H9 (cell line): ENCODE results near the gene GET3. TPM values are rescaled to one million over a fixed set of nuclear protein-coding genes. Genes with fewer than 3 reads are reported as not detected.
A peak's percentile ranks its signal among the peaks of the same experiment; 100 is the strongest.

ENCODE experiments used
- DNase-seq: peaks from one replicate; pipeline ENCODE4 v3.0.0-alpha.2; 2017
- H2AFZ ChIP-seq: one replicate; pipeline ENCODE4 v1.6.1; 2013; ENCODE audit warnings: mild to moderate bottlenecking, low read length, control low read depth, moderate library complexity
- H2AK5ac ChIP-seq: 2 replicates; pipeline ENCODE4 v1.6.1; 2013; ENCODE audit warnings: low read length, control low read depth, mixed read lengths; ENCODE audit not compliant: insufficient read length
- H2BK120ac ChIP-seq: one replicate; pipeline ENCODE4 v1.6.1; 2013; ENCODE audit warnings: low read depth, mild to moderate bottlenecking, low read length, control low read depth, inconsistent platforms; ENCODE audit not compliant: poor library complexity, severe bottlenecking
- H2BK12ac ChIP-seq: 2 replicates; pipeline ENCODE4 v1.6.1; 2013; ENCODE audit warnings: low read length, control low read depth, mixed read lengths, low read depth; ENCODE audit not compliant: insufficient read length
- H2BK15ac ChIP-seq: 2 replicates; pipeline ENCODE4 v1.6.1; 2013; ENCODE audit warnings: low read depth, low read length, control low read depth
- H2BK20ac ChIP-seq: one replicate; pipeline ENCODE4 v1.6.1; 2013; ENCODE audit warnings: low read depth, mild to moderate bottlenecking, low read length, control low read depth, inconsistent platforms; ENCODE audit not compliant: poor library complexity, severe bottlenecking
- H2BK5ac ChIP-seq: 2 replicates; pipeline ENCODE4 v1.6.1; 2013; ENCODE audit warnings: low read length, control low read depth, mixed read lengths; ENCODE audit not compliant: insufficient read length
- H3K14ac ChIP-seq: 2 replicates; pipeline ENCODE4 v1.6.1; 2013; ENCODE audit warnings: low read length, control low read depth; ENCODE audit not compliant: insufficient read depth
- H3K18ac ChIP-seq: 2 replicates; pipeline ENCODE4 v1.6.1; 2013; ENCODE audit warnings: low read depth, mild to moderate bottlenecking, mixed read lengths, low read length, control low read depth; ENCODE audit not compliant: insufficient read length
- H3K23ac ChIP-seq: 2 replicates; pipeline ENCODE4 v1.6.1; 2013; ENCODE audit warnings: low read length, control low read depth, mixed read lengths, low read depth; ENCODE audit not compliant: insufficient read length
- H3K23me2 ChIP-seq: 2 replicates; pipeline ENCODE4 v1.6.1; 2013; ENCODE audit warnings: low read depth, mild to moderate bottlenecking, mixed read lengths, low read length, control low read depth; ENCODE audit not compliant: insufficient read length, poor library complexity, severe bottlenecking
- H3K27ac ChIP-seq: 2 replicates; pipeline ENCODE4 v1.5.1; 2013; ENCODE audit warnings: low read length, control low read depth, mixed read lengths, low read depth; ENCODE audit not compliant: insufficient read length
- H3K27me3 ChIP-seq: 2 replicates; pipeline ENCODE4 v1.6.1; 2013; ENCODE audit warnings: low read length, control low read depth, inconsistent platforms; ENCODE audit not compliant: insufficient read depth
- H3K4ac ChIP-seq: 2 replicates; pipeline ENCODE4 v1.6.1; 2013; ENCODE audit warnings: low read depth, mild to moderate bottlenecking, control low read depth, inconsistent platforms, low read length, moderate library complexity
- H3K4me1 ChIP-seq: 2 replicates; pipeline ENCODE4 v1.6.1; 2013; ENCODE audit warnings: low read length, control low read depth, inconsistent platforms; ENCODE audit not compliant: insufficient read depth
- H3K4me2 ChIP-seq: 2 replicates; pipeline ENCODE4 v1.6.1; 2013; ENCODE audit warnings: low read length, control low read depth, mixed read lengths; ENCODE audit not compliant: insufficient read length, insufficient read depth
- H3K56ac ChIP-seq: 2 replicates; pipeline ENCODE4 v1.6.1; 2013; ENCODE audit warnings: low read depth, mild to moderate bottlenecking, mixed read lengths, low read length, control low read depth; ENCODE audit not compliant: insufficient read length
- H3K79me1 ChIP-seq: 2 replicates; pipeline ENCODE4 v1.6.1; 2013; ENCODE audit warnings: low read depth, mild to moderate bottlenecking, moderate library complexity, low read length, control low read depth, inconsistent platforms; ENCODE audit not compliant: insufficient read depth, poor library complexity, severe bottlenecking
- H3K79me2 ChIP-seq: 2 replicates; pipeline ENCODE4 v1.6.1; 2013; ENCODE audit warnings: low read length, control low read depth, inconsistent platforms; ENCODE audit not compliant: insufficient read depth
- H3K9ac ChIP-seq: 2 replicates; pipeline ENCODE4 v1.6.1; 2013; ENCODE audit warnings: low read length, control low read depth, mixed read lengths; ENCODE audit not compliant: insufficient read length; ENCODE audit errors: extremely low read depth
- H3K9me3 ChIP-seq: one replicate; pipeline ENCODE4 v1.6.1; 2013; ENCODE audit warnings: low read depth, low read length, inconsistent platforms; ENCODE audit not compliant: control insufficient read depth
- H3T11ph ChIP-seq: one replicate; pipeline ENCODE4 v1.6.1; 2013; ENCODE audit warnings: mild to moderate bottlenecking, low read length, control low read depth, inconsistent platforms
- H4K20me1 ChIP-seq: one replicate; pipeline ENCODE4 v1.6.1; 2013; ENCODE audit not compliant: control insufficient read depth, insufficient read length, insufficient read depth
- H4K5ac ChIP-seq: 2 replicates; pipeline ENCODE4 v1.6.1; 2013; ENCODE audit warnings: low read depth, mild to moderate bottlenecking, mixed read lengths, low read length, control low read depth; ENCODE audit not compliant: insufficient read length
- H4K8ac ChIP-seq: replicated peaks from 2 replicates; pipeline ENCODE4 v1.6.1; 2013; ENCODE audit warnings: low read length, control low read depth, mixed read lengths, low read depth; ENCODE audit not compliant: insufficient read length
- H4K91ac ChIP-seq: 2 replicates; pipeline ENCODE4 v1.6.1; 2013; ENCODE audit warnings: low read depth, mild to moderate bottlenecking, moderate library complexity, mixed read lengths, low read length, control low read depth; ENCODE audit not compliant: insufficient read length
- H3K27ac Mint-ChIP-seq, 3 experiments: 2 replicates in 2 of 3; 3 replicates in 1 of 3; pipeline ENCODE4 v1.8.0; 2020 to 2021; ENCODE audit warnings: mixed read lengths in 3 of 3, mild to moderate bottlenecking in 1 of 3, moderate library complexity in 1 of 3
- H3K27me3 Mint-ChIP-seq: 2 replicates; pipeline ENCODE4 v1.8.0; 2021; ENCODE audit warnings: low read depth, mild to moderate bottlenecking, moderate library complexity, mixed read lengths
- H3K36me3 Mint-ChIP-seq, 3 experiments: 2 replicates in 2 of 3; 3 replicates in 1 of 3; pipeline ENCODE4 v1.8.0; 2020 to 2021; ENCODE audit warnings: low read depth in 3 of 3, mixed read lengths in 3 of 3; ENCODE audit not compliant: insufficient read depth in 1 of 3
- H3K4me1 Mint-ChIP-seq, 2 experiments: 2 replicates each; pipeline ENCODE4 v1.8.0; 2020; ENCODE audit warnings: mixed read lengths in 2 of 2
- H3K4me3 Mint-ChIP-seq, 2 experiments: 2 replicates in 1 of 2; 3 replicates in 1 of 2; pipeline ENCODE4 v1.8.0; 2020 to 2021; ENCODE audit warnings: mild to moderate bottlenecking in 2 of 2, mixed read lengths in 2 of 2, moderate library complexity in 1 of 2
- H3K9me3 Mint-ChIP-seq, 2 experiments: 2 replicates in 1 of 2; 3 replicates in 1 of 2; pipeline ENCODE4 v1.8.0; 2020; ENCODE audit warnings: mild to moderate bottlenecking in 2 of 2, mixed read lengths in 2 of 2, moderate library complexity in 1 of 2
- CTCF ChIP-seq: fragments of 200-600 bp; sonication (generic); conservative IDR thresholded peaks from 3 replicates; pipeline ENCODE4 v1.8.0; 2021; ENCODE audit warnings: antibody characterized with exemption, mild to moderate bottlenecking
- WGBS: extraction: QIAGEN DNeasy Blood & Tissue Kit; methylation state at CpG from one replicate; pipeline ENCODE4 v1.1.7; 2013; ENCODE audit warnings: missing lambda C conversion rate, low lambda C conversion rate, mixed read lengths; ENCODE audit not compliant: insufficient read length; ENCODE audit errors: extremely low coverage; 5-methylcytosine and 5-hydroxymethylcytosine counted together
- total RNA-seq: library from RNA; stranded (reverse); gene quantifications from 2 replicates; pipeline ENCODE4 v1.2.1, GENCODE V29; 2021

The GET3 gene
- total RNA-seq, 1 experiment from 2014 or later: 81.6 TPM

GRCh38 chr19:12772323-12772722 lies 35.0 kb downstream of the GET3 start:
- no peaks in the 10 kb centered on the region for H3K27me3 Mint-ChIP-seq
- no peak overlapping the region for H3T11ph ChIP-seq
- H3K23me2 ChIP-seq: peaks cover 3% of the 10 kb centered on the region
- H4K20me1 ChIP-seq: no peaks in the 10 kb centered on the region
- H3K79me1 ChIP-seq: no peaks in the 10 kb centered on the region
- no peak overlapping the region for H3K4ac ChIP-seq
- H3K4me2 ChIP-seq: no peak overlapping the region
- H3K9me3 ChIP-seq: no peaks in the 10 kb centered on the region
- H3K27ac ChIP-seq: no peak overlapping the region
- H3K4me1 ChIP-seq: no peaks in the 10 kb centered on the region; the same call in 1 of the 2 replicates
- no peak overlapping the region for H2BK5ac ChIP-seq
- peak overlapping the region in 1 of 2 experiments; percentile 14; a peak in 1 of 5 replicates for H3K4me3 Mint-ChIP-seq
- H2BK12ac ChIP-seq: no peak overlapping the region
- no peak overlapping the region for H2BK120ac ChIP-seq
- H3K27ac Mint-ChIP-seq: no peak overlapping the region; a peak in 1 of 7 replicates
- no peak overlapping the region for H3K18ac ChIP-seq
- no peaks in the 10 kb centered on the region for H3K27me3 ChIP-seq
- WGBS: no CpG with 5 or more reads among the region's 4 CpGs
- H3K14ac ChIP-seq: no peak overlapping the region
- no peak overlapping the region for H4K8ac ChIP-seq
- peaks cover 21 to 34% (median 32%) of the 10 kb centered on the region in 3 experiments for H3K36me3 Mint-ChIP-seq
- H3K9me3 Mint-ChIP-seq: no peaks in the 10 kb centered on the region
- H3K79me2 ChIP-seq: no peaks in the 10 kb centered on the region
- TF ChIP-seq CTCF: no peak
- H3K23ac ChIP-seq: no peak overlapping the region
- no peak overlapping the region for H3K56ac ChIP-seq
- H4K91ac ChIP-seq: no peak overlapping the region
- no peak overlapping the region for H2AFZ ChIP-seq
- H2BK20ac ChIP-seq: no peak overlapping the region
- no peak overlapping the region for H3K9ac ChIP-seq
- no peak for DNase-seq
- no peak overlapping the region for H2AK5ac ChIP-seq
- peaks cover 19 to 22% of the 10 kb centered on the region in 2 experiments for H3K4me1 Mint-ChIP-seq
- no peak overlapping the region for H2BK15ac ChIP-seq
- no peak overlapping the region for H4K5ac ChIP-seq
